Activated naive CD8-positive, alpha-beta T cell treated with anti-CD3 and anti-CD28 coated beads, Interleukin-2, amount 50 U/mL, for 24 hours (primary cell): ENCODE results near the gene ABHD12B.

ENCODE experiments used
- ATAC-seq: fragments of 150-1000 bp; cut with Tn5 transposase; one replicate; pipeline ENCODE4 v1.10.0; 2021
- DNase-seq: peaks from one replicate; pipeline ENCODE4 v3.0.0; 2021
- H3K27ac Mint-ChIP-seq: one replicate; pipeline ENCODE4 v1.8.0; 2021; ENCODE audit warnings: mild to moderate bottlenecking, mixed read lengths
- H3K27me3 Mint-ChIP-seq: one replicate; pipeline ENCODE4 v1.8.0; 2021; ENCODE audit warnings: mixed read lengths
- H3K36me3 Mint-ChIP-seq: one replicate; pipeline ENCODE4 v1.8.0; 2021; ENCODE audit warnings: low read depth, mixed read lengths
- H3K4me1 Mint-ChIP-seq: one replicate; pipeline ENCODE4 v1.8.0; 2021; ENCODE audit warnings: mixed read lengths
- H3K4me3 Mint-ChIP-seq: one replicate; pipeline ENCODE4 v1.8.0; 2021; ENCODE audit warnings: mild to moderate bottlenecking, moderate library complexity, mixed read lengths
- H3K9me3 Mint-ChIP-seq: one replicate; pipeline ENCODE4 v1.8.0; 2021; ENCODE audit warnings: mixed read lengths

The ABHD12B gene

DNA sequence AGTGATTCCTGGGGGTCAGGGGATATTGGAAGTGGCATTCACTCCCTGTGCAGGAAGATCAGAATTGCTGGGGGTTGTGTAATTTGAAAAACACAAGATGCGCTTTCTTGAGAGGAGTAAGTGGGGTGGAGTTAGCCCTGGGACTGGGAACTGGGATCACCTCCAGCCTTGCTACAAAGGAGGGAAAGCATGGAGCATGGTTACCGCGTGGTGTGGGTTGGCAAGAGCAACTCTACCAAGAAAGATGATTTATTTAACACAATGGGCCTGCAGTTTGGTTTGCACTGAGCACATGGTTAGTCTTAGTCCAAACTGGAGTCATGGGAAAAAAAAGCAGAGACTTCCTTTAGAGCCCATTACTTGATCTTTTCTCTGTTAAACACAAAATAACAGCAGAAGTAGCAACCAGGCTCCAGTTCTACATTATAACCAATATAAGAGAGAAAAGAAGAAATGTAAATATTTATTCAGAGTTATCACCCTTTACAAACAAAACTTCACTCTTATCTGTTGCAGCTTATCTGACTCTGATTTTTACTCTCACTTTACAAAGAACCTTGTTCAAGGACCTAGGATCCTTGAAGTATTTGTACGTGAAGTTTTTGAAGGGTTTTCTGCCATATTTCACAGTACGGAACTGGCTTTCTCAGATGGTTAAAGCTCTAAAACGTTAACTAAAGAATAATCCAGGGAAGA is 38.8 kb upstream of the ABHD12B start:
- ATAC-seq (no peak), DNase-seq (no peak)
- Mint-ChIP-seq H3K36me3 (no peaks in the 10 kb centered on the region), H3K27me3 (no peaks in the 10 kb centered on the region), H3K4me1 (peaks cover 64% of the 10 kb centered on the region), H3K4me3 (no peak overlapping the region), H3K9me3 (no peaks in the 10 kb centered on the region), H3K27ac (no peak overlapping the region)

GRCh38 chr14:50834802-50835276 is 37.0 kb upstream of the ABHD12B start:
- no peaks in the 10 kb centered on the region for H3K27me3 Mint-ChIP-seq
- H3K9me3 Mint-ChIP-seq = no peaks in the 10 kb centered on the region
- H3K27ac Mint-ChIP-seq = no peak overlapping the region
- ATAC-seq = no peak
- no peaks in the 10 kb centered on the region for H3K36me3 Mint-ChIP-seq
- no peak overlapping the region for H3K4me3 Mint-ChIP-seq
- H3K4me1 Mint-ChIP-seq = peaks cover 59% of the 10 kb centered on the region
- no peak for DNase-seq

GRCh38 chr14:50835280-50835679 is 36.6 kb upstream of the ABHD12B start:
- no peak for ATAC-seq
- DNase-seq = no peak
- Mint-ChIP-seq H3K9me3 (no peaks in the 10 kb centered on the region), H3K27ac (no peak overlapping the region), H3K4me3 (no peak overlapping the region), H3K27me3 (no peaks in the 10 kb centered on the region), H3K4me1 (peaks cover 58% of the 10 kb centered on the region), H3K36me3 (no peaks in the 10 kb centered on the region)

GRCh38 chr14:50836515-50836914 is 35.3 kb upstream of the ABHD12B start:
- H3K4me1 Mint-ChIP-seq = peaks cover 55% of the 10 kb centered on the region
- no peak overlapping the region for H3K4me3 Mint-ChIP-seq
- no peaks in the 10 kb centered on the region for H3K27me3 Mint-ChIP-seq
- no peak overlapping the region for H3K27ac Mint-ChIP-seq
- ATAC-seq = no peak
- H3K9me3 Mint-ChIP-seq = no peaks in the 10 kb centered on the region
- no peaks in the 10 kb centered on the region for H3K36me3 Mint-ChIP-seq
- DNase-seq = no peak

GRCh38 chr14:50837271-50837670 is 34.6 kb upstream of the ABHD12B start:
- no peak for DNase-seq
- Mint-ChIP-seq H3K4me1 (peaks cover 48% of the 10 kb centered on the region), H3K9me3 (no peaks in the 10 kb centered on the region), H3K27ac (no peak overlapping the region), H3K36me3 (no peaks in the 10 kb centered on the region), H3K27me3 (no peaks in the 10 kb centered on the region), H3K4me3 (no peak overlapping the region)
- no peak for ATAC-seq

- no peak overlapping the region for H3K27ac Mint-ChIP-seq
- ATAC-seq (peak; percentile 47), DNase-seq (no peak)
- H3K36me3 Mint-ChIP-seq = no peaks in the 10 kb centered on the region
- H3K4me3 Mint-ChIP-seq = no peak overlapping the region
- H3K27me3 Mint-ChIP-seq = no peaks in the 10 kb centered on the region
- H3K4me1 Mint-ChIP-seq = peaks cover 43% of the 10 kb centered on the region
- H3K9me3 Mint-ChIP-seq = no peaks in the 10 kb centered on the region
Measured at GRCh38 chr14:50837850-50838470, 33.9 kb upstream of the ABHD12B start.

- H3K27me3 Mint-ChIP-seq = no peaks in the 10 kb centered on the region
- peak overlapping the region; percentile 12 for H3K27ac Mint-ChIP-seq
- DNase-seq = no peak
- no peak overlapping the region for H3K4me3 Mint-ChIP-seq
- peaks cover 35% of the 10 kb centered on the region for H3K4me1 Mint-ChIP-seq
- H3K9me3 Mint-ChIP-seq = no peaks in the 10 kb centered on the region
- no peaks in the 10 kb centered on the region for H3K36me3 Mint-ChIP-seq
- peak; percentile 88 for ATAC-seq
Measured at GRCh38 chr14:50839048-50839447, 32.8 kb upstream of the ABHD12B start.

GRCh38 chr14:50839691-50840090 is 32.2 kb upstream of the ABHD12B start:
- H3K36me3 Mint-ChIP-seq = no peaks in the 10 kb centered on the region
- DNase-seq = no peak
- no peak for ATAC-seq
- H3K9me3 Mint-ChIP-seq = no peaks in the 10 kb centered on the region
- H3K27me3 Mint-ChIP-seq = no peaks in the 10 kb centered on the region
- no peak overlapping the region for H3K4me3 Mint-ChIP-seq
- H3K4me1 Mint-ChIP-seq = peaks cover 31% of the 10 kb centered on the region
- no peak overlapping the region for H3K27ac Mint-ChIP-seq

GRCh38 chr14:50844391-50844790 is 27.5 kb upstream of the ABHD12B start:
- ATAC-seq = no peak
- no peak for DNase-seq
- H3K4me3 Mint-ChIP-seq = no peak overlapping the region
- no peaks in the 10 kb centered on the region for H3K4me1 Mint-ChIP-seq
- no peaks in the 10 kb centered on the region for H3K9me3 Mint-ChIP-seq
- no peak overlapping the region for H3K27ac Mint-ChIP-seq
- no peaks in the 10 kb centered on the region for H3K36me3 Mint-ChIP-seq
- no peaks in the 10 kb centered on the region for H3K27me3 Mint-ChIP-seq

GRCh38 chr14:50845166-50845565 is 26.7 kb upstream of the ABHD12B start:
- Mint-ChIP-seq H3K4me1 (no peaks in the 10 kb centered on the region), H3K9me3 (no peaks in the 10 kb centered on the region), H3K27me3 (no peaks in the 10 kb centered on the region), H3K4me3 (no peak overlapping the region), H3K27ac (no peak overlapping the region), H3K36me3 (no peaks in the 10 kb centered on the region)
- ATAC-seq = no peak
- no peak for DNase-seq

GRCh38 chr14:50846226-50846880 is 25.5 kb upstream of the ABHD12B start:
- Mint-ChIP-seq H3K27ac (no peak overlapping the region), H3K27me3 (no peaks in the 10 kb centered on the region), H3K4me1 (no peaks in the 10 kb centered on the region), H3K36me3 (no peaks in the 10 kb centered on the region), H3K9me3 (no peaks in the 10 kb centered on the region), H3K4me3 (no peak overlapping the region)
- ATAC-seq (no peak), DNase-seq (no peak)

DNA sequence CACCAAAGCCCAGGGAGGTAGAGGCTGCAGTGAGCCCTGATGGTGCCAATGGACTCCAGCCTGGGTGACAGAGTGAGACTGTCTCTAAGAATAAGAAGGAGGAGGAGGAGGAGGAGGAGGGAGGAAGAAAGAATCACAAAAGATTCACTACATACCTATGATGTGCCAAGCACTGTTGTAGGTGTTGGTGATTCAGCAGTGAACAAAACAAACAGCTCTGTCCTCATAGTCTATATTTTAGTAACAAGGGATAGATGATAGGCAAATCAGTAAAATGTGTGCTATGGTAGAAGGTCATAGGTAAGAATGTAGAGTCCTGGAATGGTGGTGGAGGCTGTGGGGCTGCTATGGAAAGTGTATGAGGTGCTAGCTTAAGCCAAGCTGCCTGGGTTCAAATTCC is 18.0 kb upstream of the ABHD12B start:
- no peak overlapping the region for H3K27ac Mint-ChIP-seq
- peak; percentile 24 for ATAC-seq
- peaks cover 2% of the 10 kb centered on the region for H3K4me1 Mint-ChIP-seq
- H3K9me3 Mint-ChIP-seq = no peaks in the 10 kb centered on the region
- H3K4me3 Mint-ChIP-seq = no peak overlapping the region
- H3K27me3 Mint-ChIP-seq = no peaks in the 10 kb centered on the region
- H3K36me3 Mint-ChIP-seq = no peaks in the 10 kb centered on the region
- no peak for DNase-seq

DNA sequence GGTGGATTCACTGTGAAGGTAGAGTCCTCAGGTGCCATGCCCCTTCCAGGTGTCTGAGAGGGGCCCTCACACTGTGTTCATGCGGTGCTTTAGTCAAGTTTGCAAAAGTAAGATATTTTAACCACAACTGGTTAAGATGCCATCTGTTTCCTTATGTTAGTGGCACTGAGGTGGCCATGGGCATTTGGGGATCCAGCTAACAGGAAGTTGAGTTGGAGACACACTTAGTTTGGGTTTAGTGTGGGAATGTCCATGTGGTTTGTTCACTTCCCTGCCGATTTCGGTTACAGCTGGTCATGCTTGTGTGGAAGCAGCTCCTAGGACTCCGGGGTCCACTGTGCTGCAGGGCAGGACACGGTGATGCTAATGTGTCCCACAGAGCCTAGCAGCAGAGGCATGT is 17.3 kb upstream of the ABHD12B start:
- ATAC-seq (no peak), DNase-seq (no peak)
- H3K27me3 Mint-ChIP-seq = no peaks in the 10 kb centered on the region
- H3K27ac Mint-ChIP-seq = no peak overlapping the region
- H3K36me3 Mint-ChIP-seq = no peaks in the 10 kb centered on the region
- no peak overlapping the region for H3K4me3 Mint-ChIP-seq
- H3K4me1 Mint-ChIP-seq = peaks cover 8% of the 10 kb centered on the region
- H3K9me3 Mint-ChIP-seq = no peaks in the 10 kb centered on the region

- Mint-ChIP-seq H3K9me3 (no peaks in the 10 kb centered on the region), H3K4me1 (peaks cover 14% of the 10 kb centered on the region), H3K36me3 (no peaks in the 10 kb centered on the region), H3K4me3 (no peak overlapping the region), H3K27ac (no peak overlapping the region), H3K27me3 (no peaks in the 10 kb centered on the region)
- no peak for DNase-seq
- ATAC-seq = no peak
Measured at GRCh38 chr14:50855558-50855957, 16.3 kb upstream of the ABHD12B start.

DNA sequence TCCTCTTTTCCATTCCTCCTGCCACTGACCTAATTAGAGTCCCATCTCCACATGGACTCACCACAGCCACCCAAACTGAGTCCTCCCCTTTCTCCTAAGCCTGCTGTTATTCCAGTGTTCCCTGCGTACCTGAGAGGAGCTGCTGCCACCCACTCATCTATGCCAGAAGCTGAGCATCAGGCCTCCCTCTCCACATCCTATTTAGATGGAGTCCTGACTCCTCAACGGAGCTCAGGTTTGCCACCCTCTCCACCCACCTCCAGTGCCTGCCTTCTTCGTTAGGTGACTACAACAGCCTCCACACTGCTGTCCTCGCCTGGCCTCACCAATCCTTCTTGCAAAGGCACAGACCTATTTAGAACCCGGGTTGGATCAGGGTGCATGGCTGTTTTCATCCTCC is 15.2 kb upstream of the ABHD12B start:
- Mint-ChIP-seq H3K4me1 (peaks cover 14% of the 10 kb centered on the region), H3K27me3 (no peaks in the 10 kb centered on the region), H3K36me3 (no peaks in the 10 kb centered on the region), H3K9me3 (no peaks in the 10 kb centered on the region), H3K4me3 (no peak overlapping the region), H3K27ac (no peak overlapping the region)
- DNase-seq (no peak), ATAC-seq (no peak)
